Progenitor cell of endocrine pancreas (in vitro differentiated cells): ENCODE measurements around the gene MBIP. TPM values are rescaled to one million over a fixed set of nuclear protein-coding genes. Genes with fewer than 3 reads are reported as not detected.
A peak's percentile ranks its signal among the peaks of the same experiment; 100 is the strongest.

ENCODE experiments used
- DNase-seq: peaks from one replicate; pipeline ENCODE4 v3.0.0; 2021; ENCODE audit warnings: low spot score; ENCODE audit not compliant: unreplicated experiment
- H3K27ac Mint-ChIP-seq: 2 replicates; pipeline ENCODE4 v1.8.0; 2021; ENCODE audit warnings: mild to moderate bottlenecking, moderate library complexity, mixed read lengths
- H3K27me3 Mint-ChIP-seq: 2 replicates; pipeline ENCODE4 v1.8.0; 2021; ENCODE audit warnings: mixed read lengths
- H3K36me3 Mint-ChIP-seq: 2 replicates; pipeline ENCODE4 v1.8.0; 2022; ENCODE audit warnings: mixed read lengths; ENCODE audit not compliant: insufficient read depth
- H3K4me1 Mint-ChIP-seq: 2 replicates; pipeline ENCODE4 v1.8.0; 2021; ENCODE audit warnings: low read depth, mixed read lengths
- H3K4me3 Mint-ChIP-seq: 2 replicates; pipeline ENCODE4 v1.8.0; 2021; ENCODE audit warnings: low read depth, mild to moderate bottlenecking, moderate library complexity, mixed read lengths
- H3K9me3 Mint-ChIP-seq: 2 replicates; pipeline ENCODE4 v1.8.0; 2021; ENCODE audit warnings: low read depth, mixed read lengths
- CTCF ChIP-seq: fragments of 200-600 bp; sonication (generic); IDR thresholded peaks from one replicate; pipeline ENCODE4 v1.5.0; 2021; ENCODE audit warnings: antibody characterized with exemption, mild to moderate bottlenecking; ENCODE audit not compliant: unreplicated experiment
- total RNA-seq: library from RNA; stranded (reverse); gene quantifications from 2 replicates; pipeline ENCODE4 v1.2.1, GENCODE V29; 2021

Gene MBIP
- total RNA-seq, 1 donor from 2014 or later: 32.8 TPM

- Mint-ChIP-seq H3K4me3 (peak overlapping the region; percentile 92), H3K4me1 (peaks cover 14% of the 10 kb centered on the region), H3K27ac (peak overlapping the region; percentile 98), H3K27me3 (peaks cover 22% of the 10 kb centered on the region), H3K36me3 (no peaks in the 10 kb centered on the region), H3K9me3 (peaks cover 2% of the 10 kb centered on the region)
- DNase-seq: no peak
- no peak for TF ChIP-seq CTCF
These were observed 588 bp downstream of the MBIP start for GRCh38 chr14:36319899-36320199.

GRCh38 chr14:36317650-36318049 lies 2.8 kb downstream of the MBIP start:
- no peak for TF ChIP-seq CTCF
- peaks cover 5% of the 10 kb centered on the region for H3K36me3 Mint-ChIP-seq
- DNase-seq: no peak
- peaks cover 8% of the 10 kb centered on the region for H3K27me3 Mint-ChIP-seq
- no peak overlapping the region for H3K4me3 Mint-ChIP-seq
- peaks cover 2% of the 10 kb centered on the region for H3K9me3 Mint-ChIP-seq
- no peak overlapping the region for H3K27ac Mint-ChIP-seq
- peaks cover 14% of the 10 kb centered on the region for H3K4me1 Mint-ChIP-seq

GRCh38 chr14:36316131-36316530 lies 4.3 kb downstream of the MBIP start:
- H3K27me3 Mint-ChIP-seq: peaks cover 3% of the 10 kb centered on the region
- H3K36me3 Mint-ChIP-seq: peaks cover 7% of the 10 kb centered on the region
- H3K4me3 Mint-ChIP-seq: no peak overlapping the region
- TF ChIP-seq CTCF: no peak
- no peak overlapping the region for H3K27ac Mint-ChIP-seq
- H3K9me3 Mint-ChIP-seq: peaks cover 2% of the 10 kb centered on the region
- peaks cover 14% of the 10 kb centered on the region for H3K4me1 Mint-ChIP-seq
- DNase-seq: no peak

- Mint-ChIP-seq H3K4me1 (peaks cover 11% of the 10 kb centered on the region), H3K27ac (no peak overlapping the region), H3K36me3 (peaks cover 15% of the 10 kb centered on the region), H3K9me3 (no peaks in the 10 kb centered on the region), H3K4me3 (no peak overlapping the region), H3K27me3 (no peaks in the 10 kb centered on the region)
- DNase-seq: no peak
- TF ChIP-seq CTCF: no peak
These were observed 5.1 kb downstream of the MBIP start for GRCh38 chr14:36315159-36315853.

- no peak for TF ChIP-seq CTCF
- H3K27me3 Mint-ChIP-seq: no peaks in the 10 kb centered on the region
- DNase-seq: no peak
- peaks cover 2% of the 10 kb centered on the region for H3K4me1 Mint-ChIP-seq
- no peaks in the 10 kb centered on the region for H3K9me3 Mint-ChIP-seq
- no peak overlapping the region for H3K27ac Mint-ChIP-seq
- H3K4me3 Mint-ChIP-seq: no peak overlapping the region
- H3K36me3 Mint-ChIP-seq: peaks cover 23% of the 10 kb centered on the region
These were observed 6.5 kb downstream of the MBIP start for GRCh38 chr14:36313898-36314297.
